ENCODE results near the gene LAPTM5. TPM values are rescaled to one million over a fixed set of nuclear protein-coding genes. Genes with fewer than 3 reads are reported as not detected.

The LAPTM5 gene
- total RNA-seq, 1 donor from 2014 or later, result 3.1 TPM

DNA sequence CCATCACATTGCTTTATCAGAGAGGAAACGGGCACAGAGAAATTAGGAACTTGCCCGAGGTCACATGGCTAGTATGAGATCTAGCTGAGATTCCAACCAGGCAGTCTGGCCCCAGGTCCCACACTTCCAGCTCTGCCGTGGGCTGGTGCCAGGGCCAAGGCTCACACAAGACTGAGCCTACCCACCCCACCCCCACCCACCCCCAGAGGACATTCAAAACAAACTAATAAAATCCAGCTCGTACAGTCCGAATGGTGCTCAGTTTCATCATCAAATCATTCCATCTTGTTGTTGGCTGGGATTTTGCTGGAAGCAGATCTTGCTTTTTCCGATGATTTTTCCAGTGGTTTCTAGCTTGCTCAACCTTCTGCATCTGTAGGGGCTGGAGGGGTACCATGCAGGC, 62.1 kb downstream of the LAPTM5 start:
- no peaks in the 10 kb centered on the region for H3K36me3 ChIP-seq (ENCODE audit: control insufficient read depth, insufficient read depth, low read length)
- no peak for DNase-seq (ENCODE audit: low read depth)
- no peak overlapping the region for H3K4me3 ChIP-seq (ENCODE audit: low read depth, low read length)
- TF ChIP-seq, protein P1, sequence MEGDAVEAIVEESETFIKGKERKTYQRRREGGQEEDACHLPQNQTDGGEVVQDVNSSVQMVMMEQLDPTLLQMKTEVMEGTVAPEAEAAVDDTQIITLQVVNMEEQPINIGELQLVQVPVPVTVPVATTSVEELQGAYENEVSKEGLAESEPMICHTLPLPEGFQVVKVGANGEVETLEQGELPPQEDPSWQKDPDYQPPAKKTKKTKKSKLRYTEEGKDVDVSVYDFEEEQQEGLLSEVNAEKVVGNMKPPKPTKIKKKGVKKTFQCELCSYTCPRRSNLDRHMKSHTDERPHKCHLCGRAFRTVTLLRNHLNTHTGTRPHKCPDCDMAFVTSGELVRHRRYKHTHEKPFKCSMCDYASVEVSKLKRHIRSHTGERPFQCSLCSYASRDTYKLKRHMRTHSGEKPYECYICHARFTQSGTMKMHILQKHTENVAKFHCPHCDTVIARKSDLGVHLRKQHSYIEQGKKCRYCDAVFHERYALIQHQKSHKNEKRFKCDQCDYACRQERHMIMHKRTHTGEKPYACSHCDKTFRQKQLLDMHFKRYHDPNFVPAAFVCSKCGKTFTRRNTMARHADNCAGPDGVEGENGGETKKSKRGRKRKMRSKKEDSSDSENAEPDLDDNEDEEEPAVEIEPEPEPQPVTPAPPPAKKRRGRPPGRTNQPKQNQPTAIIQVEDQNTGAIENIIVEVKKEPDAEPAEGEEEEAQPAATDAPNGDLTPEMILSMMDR (IDR thresholded peaks at IDR 0.05; ENCODE audit: insufficient read depth, low read length, poor library complexity, severe bottlenecking), result no peak
- H3K27me3 ChIP-seq (ENCODE audit: control insufficient read depth, insufficient read depth, low read length), result no peaks in the 10 kb centered on the region

DNA sequence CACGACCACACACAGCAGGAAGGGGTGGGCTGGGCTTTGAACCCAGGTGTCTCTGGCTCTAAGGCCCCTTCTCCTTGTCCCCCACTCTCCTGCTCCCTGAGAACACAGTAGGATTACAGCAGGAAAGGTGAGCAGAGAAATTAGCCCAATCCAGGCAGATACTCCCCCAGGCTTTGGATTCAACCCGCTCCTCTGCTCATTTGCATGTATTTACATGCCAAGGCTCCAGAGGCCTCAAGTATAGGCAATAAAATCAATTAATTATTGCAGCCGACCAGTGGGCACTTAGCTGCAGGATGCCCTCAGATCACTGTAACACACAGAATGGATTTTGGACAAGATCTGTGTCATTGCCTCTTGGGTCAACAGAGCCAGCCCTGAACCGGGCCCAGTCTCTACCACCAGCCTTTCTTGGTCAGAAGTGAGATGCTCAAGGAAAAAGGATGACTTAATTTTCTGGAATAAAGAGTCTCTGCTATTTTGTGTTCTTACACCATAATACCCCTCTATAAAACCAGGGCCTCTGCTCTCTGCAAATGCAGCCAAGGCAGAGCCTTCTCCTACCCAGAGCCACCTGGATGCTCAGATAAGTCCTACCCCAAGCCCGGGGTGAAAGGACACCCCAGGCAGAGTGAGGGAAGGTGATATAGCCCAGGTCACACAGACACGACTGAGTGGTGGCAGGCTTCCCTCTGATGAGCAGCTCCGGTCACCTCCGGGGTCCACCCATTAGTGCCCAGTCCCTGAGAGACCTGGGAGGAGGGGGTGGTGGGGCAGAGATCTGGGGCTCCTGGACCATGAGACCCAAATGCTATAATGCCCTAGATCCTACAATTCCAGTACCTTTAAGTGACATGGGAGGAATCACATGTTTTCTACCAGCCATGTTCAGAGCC, 63.0 kb downstream of the LAPTM5 start:
- H3K27me3 ChIP-seq (ENCODE audit: control insufficient read depth, insufficient read depth, low read length), result no peaks in the 10 kb centered on the region
- no peaks in the 10 kb centered on the region for H3K36me3 ChIP-seq (ENCODE audit: control insufficient read depth, insufficient read depth, low read length)
- TF ChIP-seq, protein P1 (IDR thresholded peaks at IDR 0.05; ENCODE audit: insufficient read depth, low read length, poor library complexity, severe bottlenecking), result no peak
- H3K4me3 ChIP-seq (ENCODE audit: low read depth, low read length), result no peak overlapping the region
- DNase-seq (ENCODE audit: low read depth), result no peak

DNA sequence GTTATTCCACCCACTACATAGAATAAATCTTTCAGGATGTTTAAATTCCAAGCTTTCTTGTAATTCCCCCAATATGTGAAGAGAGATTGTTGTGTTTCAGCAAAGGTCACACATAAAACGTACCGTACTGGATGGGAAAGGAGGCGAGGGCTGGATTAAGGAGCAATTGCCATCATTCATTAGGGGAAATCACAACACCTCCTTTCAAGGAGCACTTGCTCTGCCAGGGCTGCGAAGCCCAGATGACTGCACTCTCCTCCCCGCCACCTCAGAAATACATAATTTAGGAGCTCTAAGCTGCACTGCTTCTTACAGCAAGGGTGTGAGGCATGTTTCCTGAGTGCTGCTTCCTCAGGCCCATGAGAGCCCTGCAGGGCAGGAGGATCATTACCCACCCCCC, 63.8 kb downstream of the LAPTM5 start:
- TF ChIP-seq, protein P1 (IDR thresholded peaks at IDR 0.05; ENCODE audit: insufficient read depth, low read length, poor library complexity, severe bottlenecking), result no peak
- H3K27me3 ChIP-seq (ENCODE audit: control insufficient read depth, insufficient read depth, low read length), result no peaks in the 10 kb centered on the region
- no peak overlapping the region for H3K4me3 ChIP-seq (ENCODE audit: low read depth, low read length)
- no peak for DNase-seq (ENCODE audit: low read depth)
- H3K36me3 ChIP-seq (ENCODE audit: control insufficient read depth, insufficient read depth, low read length), result no peaks in the 10 kb centered on the region

DNA sequence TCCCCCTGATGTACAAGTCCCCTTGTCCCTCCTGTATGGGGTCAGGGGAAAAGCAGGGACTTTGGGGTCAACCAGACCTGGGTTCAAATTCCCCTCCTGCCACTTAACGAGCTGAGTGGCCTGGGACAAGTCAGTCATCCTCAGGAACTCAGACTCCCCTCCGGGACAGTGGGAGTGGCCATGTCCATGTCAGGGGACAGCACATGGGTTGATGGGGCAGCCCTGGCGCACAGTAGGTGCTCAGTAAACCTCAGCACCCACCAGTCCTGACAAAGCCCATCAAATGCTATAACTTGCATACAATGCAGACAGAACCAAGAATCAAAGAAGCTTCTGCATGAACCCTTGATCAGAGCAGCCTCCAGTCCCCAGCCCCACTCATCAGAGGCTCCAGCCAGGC, 64.2 kb downstream of the LAPTM5 start:
- no peak for DNase-seq (ENCODE audit: low read depth)
- TF ChIP-seq, protein P1 (IDR thresholded peaks at IDR 0.05; ENCODE audit: insufficient read depth, low read length, poor library complexity, severe bottlenecking), result no peak
- Histone ChIP-seq H3K4me3 (ENCODE audit: low read depth, low read length) (no peak overlapping the region), H3K36me3 (ENCODE audit: control insufficient read depth, insufficient read depth, low read length) (no peaks in the 10 kb centered on the region), H3K27me3 (ENCODE audit: control insufficient read depth, insufficient read depth, low read length) (no peaks in the 10 kb centered on the region)

DNA sequence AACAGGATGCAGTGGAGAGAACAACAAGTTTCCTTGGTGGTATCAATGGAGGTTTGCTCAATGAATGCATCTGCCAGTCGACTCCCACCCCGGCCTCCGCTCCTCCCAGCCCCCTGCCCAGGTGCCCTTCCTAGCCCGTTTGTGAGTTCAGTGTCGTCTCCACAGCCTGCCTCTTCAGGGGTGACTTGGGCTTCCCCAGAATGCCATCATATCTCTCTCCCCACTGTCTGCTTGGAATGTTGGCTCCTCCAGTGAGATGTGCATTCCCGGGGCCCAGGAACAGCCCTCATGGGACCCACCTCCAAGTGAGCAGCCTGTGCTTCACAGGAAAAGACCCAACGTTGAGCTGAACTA, 64.6 kb downstream of the LAPTM5 start:
- H3K4me3 ChIP-seq (ENCODE audit: low read depth, low read length), result no peak overlapping the region
- TF ChIP-seq, protein P1 (IDR thresholded peaks at IDR 0.05; ENCODE audit: insufficient read depth, low read length, poor library complexity, severe bottlenecking), result no peak
- no peaks in the 10 kb centered on the region for H3K27me3 ChIP-seq (ENCODE audit: control insufficient read depth, insufficient read depth, low read length)
- DNase-seq (ENCODE audit: low read depth), result no peak
- no peaks in the 10 kb centered on the region for H3K36me3 ChIP-seq (ENCODE audit: control insufficient read depth, insufficient read depth, low read length)

All from kidney epithelial cell (primary cell).